ENCODE results near the gene TOP3B.

- TF ChIP-seq POLR2AphosphoS5 (IDR thresholded peaks at IDR 0.05) (no peak), CTCF (IDR thresholded peaks at IDR 0.05) (no peak), POLR2A (IDR thresholded peaks at IDR 0.05) (no peak), EP300 (IDR thresholded peaks at IDR 0.05; ENCODE audit: low read depth) (no peak)
Measured at GRCh38 chr22:21933413-21933812, 49.2 kb downstream of the TOP3B start.

All from transverse colon (tissue), 4 donors.